ENCODE data around the gene TMEM192.
"Not testable (repeated sequence)": the region's sequence is repeated elsewhere in the genome, so short reads cannot be mapped to it uniquely, and the experiment has no call there.

TMEM192 gene

DNA sequence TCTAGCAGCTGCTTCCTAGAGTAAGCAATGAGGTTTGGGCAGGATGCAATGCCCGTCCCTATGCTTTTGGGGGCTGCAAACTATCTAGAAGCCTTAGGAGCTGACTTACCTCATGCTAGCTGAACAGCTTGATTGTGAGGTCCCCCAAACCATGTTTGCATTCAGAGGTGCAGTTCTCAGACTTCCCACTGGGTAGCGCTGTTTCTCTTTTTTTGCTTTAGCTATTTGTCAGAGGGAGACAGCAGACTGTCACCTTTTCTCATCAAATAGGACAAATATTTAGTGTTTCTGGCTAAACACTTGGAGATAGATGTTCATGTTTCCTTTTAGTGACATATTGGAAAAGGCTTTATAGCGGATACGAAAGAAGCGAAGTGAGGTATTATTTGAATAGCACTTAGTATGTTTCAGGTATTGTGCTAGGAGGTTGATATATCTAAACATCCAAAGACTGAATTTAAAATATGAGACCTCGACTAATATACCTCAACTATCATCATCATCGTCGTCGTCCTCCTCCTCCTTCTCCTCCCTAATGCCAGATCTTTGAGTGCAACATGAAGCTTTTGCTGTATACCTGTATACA, 18.7 kb upstream of the TMEM192 start:
- Histone ChIP-seq H3K4me3 (ENCODE audit: low read length) (no peak overlapping the region), H3K27me3 (replicated peaks; ENCODE audit: control insufficient read depth, insufficient read depth, low read length) (peaks cover 8% of the 10 kb centered on the region), H3K9me3 (ENCODE audit: control insufficient read depth, low read length) (no peaks in the 10 kb centered on the region), H3K36me3 (ENCODE audit: control insufficient read depth, insufficient read depth, low read length, severe bottlenecking) (no peaks in the 10 kb centered on the region), H3K4me1 (ENCODE audit: control insufficient read depth, insufficient read depth, low read length) (no peaks in the 10 kb centered on the region), H3K9ac (ENCODE audit: low read length) (no peak overlapping the region)
- DNase-seq (ENCODE audit: low read depth), result peak; percentile 85

DNA sequence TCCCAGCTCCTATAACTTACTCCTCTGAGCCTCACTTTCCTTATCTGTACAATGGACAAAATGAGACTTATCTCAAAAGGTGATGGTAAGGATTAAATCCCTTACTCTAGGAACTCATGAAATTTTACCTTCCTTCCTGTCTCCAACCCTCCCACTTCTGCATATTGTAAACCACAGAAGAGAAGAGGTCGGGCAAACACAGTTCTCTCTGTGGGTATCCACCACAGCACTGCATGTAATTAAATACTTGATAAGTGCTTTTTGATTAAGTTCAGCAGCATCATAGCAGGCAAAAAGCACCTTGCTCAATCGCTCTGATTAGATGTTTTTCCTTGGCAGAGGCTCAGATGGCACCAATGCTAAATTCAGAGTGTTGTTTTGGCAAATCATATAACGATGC, 17.3 kb upstream of the TMEM192 start:
- no peaks in the 10 kb centered on the region for H3K4me1 ChIP-seq (ENCODE audit: control insufficient read depth, insufficient read depth, low read length)
- H3K9me3 ChIP-seq (ENCODE audit: control insufficient read depth, low read length), result no peaks in the 10 kb centered on the region
- H3K27me3 ChIP-seq (replicated peaks; ENCODE audit: control insufficient read depth, insufficient read depth, low read length), result peaks cover 8% of the 10 kb centered on the region
- H3K4me3 ChIP-seq (ENCODE audit: low read length), result no peak overlapping the region
- H3K9ac ChIP-seq (ENCODE audit: low read length), result no peak overlapping the region
- H3K36me3 ChIP-seq (ENCODE audit: control insufficient read depth, insufficient read depth, low read length, severe bottlenecking), result no peaks in the 10 kb centered on the region
- DNase-seq (ENCODE audit: low read depth), result no peak

DNA sequence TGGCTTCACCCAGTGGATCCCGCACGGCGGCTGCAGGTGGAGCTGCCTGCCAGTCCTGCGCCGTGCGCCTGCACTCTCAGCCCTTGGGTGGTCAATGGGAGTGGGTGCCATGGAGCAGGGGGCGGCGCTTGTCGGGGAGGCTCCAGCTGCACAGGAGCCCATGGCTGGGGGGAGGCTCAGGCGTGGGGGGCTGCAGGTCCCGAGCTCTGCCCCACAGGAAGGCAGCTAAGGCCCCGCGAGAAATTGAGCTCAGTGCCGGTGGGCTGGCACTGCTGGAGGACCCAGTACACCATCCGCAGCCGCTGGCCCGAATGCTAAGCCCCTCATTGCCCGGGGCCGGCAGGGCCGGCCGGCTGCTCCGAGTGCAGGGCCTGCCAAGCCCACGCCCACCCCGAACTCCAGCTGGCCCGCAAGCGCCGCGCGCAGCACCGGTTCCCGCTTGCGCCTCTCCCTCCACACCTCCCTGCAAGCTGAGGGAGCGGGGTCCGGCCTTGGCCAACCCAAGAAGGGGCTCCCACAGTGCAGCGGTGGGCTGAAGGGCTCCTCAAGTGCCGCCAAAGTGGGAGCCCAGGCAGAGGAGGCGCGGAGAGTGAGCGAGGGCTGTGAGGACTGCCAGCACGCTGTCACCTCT, 13.3 kb upstream of the TMEM192 start:
- H3K9ac ChIP-seq (ENCODE audit: low read length); DNase-seq (ENCODE audit: low read depth): not testable (repeated sequence)

DNA sequence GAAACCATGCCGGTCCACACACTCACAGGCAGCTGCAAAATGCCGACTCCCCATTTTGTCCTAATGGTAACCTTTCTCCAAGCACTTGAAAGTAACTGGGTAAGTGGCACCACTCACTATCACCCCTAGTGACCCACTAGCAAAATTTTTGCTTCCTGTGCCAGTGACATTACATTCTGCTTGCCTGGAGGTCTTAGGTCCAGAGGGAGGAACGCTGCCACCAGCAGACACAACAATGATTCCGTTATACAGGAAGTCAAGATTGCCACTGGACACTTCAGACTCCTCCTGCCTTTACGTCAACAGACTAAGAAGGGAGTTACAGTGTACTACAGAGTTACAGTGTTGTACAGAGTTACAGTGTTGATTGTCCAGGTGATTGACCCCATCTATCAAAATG, 11.8 kb upstream of the TMEM192 start:
- H3K27me3 ChIP-seq (replicated peaks; ENCODE audit: control insufficient read depth, insufficient read depth, low read length), result peaks cover 8% of the 10 kb centered on the region
- no peaks in the 10 kb centered on the region for H3K9me3 ChIP-seq (ENCODE audit: control insufficient read depth, low read length)
- no peaks in the 10 kb centered on the region for H3K36me3 ChIP-seq (ENCODE audit: control insufficient read depth, insufficient read depth, low read length, severe bottlenecking)
- H3K9ac ChIP-seq (ENCODE audit: low read length), result no peak overlapping the region
- H3K4me3 ChIP-seq (ENCODE audit: low read length), result no peak overlapping the region
- no peaks in the 10 kb centered on the region for H3K4me1 ChIP-seq (ENCODE audit: control insufficient read depth, insufficient read depth, low read length)
- no peak for DNase-seq (ENCODE audit: low read depth)

More for the DNA sequence above, 13.3 kb upstream of the TMEM192 start:
- H3K4me3 ChIP-seq (ENCODE audit: low read length); H3K4me1 ChIP-seq (ENCODE audit: control insufficient read depth, insufficient read depth, low read length); H3K36me3 ChIP-seq (ENCODE audit: control insufficient read depth, insufficient read depth, low read length, severe bottlenecking); H3K9me3 ChIP-seq (ENCODE audit: control insufficient read depth, low read length); H3K27me3 ChIP-seq (replicated peaks; ENCODE audit: control insufficient read depth, insufficient read depth, low read length): not testable (repeated sequence)

DNA sequence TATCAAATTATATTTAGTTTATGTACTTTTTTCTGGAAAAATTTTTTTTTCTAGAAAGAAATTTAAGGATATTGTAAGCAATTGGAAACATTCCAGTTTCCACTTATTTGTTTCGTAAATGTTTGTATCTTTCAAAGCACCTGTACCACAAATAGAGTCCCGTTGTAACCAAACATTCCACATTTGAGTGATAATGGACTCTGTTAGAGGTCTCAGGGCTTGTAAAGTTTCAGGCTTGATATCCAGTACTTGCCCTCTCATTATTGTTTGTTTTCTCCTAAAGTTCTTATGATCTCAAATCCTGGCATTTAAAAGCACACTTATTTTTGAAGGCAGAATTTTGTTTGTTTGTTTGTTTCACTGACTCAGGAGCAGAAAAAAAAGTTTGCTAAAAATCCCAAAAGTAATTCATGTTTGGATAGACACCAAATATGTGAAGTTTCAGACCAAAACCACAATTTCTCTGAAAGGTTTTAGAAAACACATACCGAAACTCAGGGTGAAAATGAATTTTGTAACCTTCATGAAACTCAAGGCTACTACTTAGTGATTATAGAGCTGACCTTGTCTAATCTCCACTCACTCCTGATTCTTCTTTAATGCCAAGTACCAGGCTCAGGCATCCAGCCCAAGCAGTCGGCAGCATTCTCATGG, 5.7 kb upstream of the TMEM192 start:
- no peaks in the 10 kb centered on the region for H3K36me3 ChIP-seq (ENCODE audit: control insufficient read depth, insufficient read depth, low read length, severe bottlenecking)

DNA sequence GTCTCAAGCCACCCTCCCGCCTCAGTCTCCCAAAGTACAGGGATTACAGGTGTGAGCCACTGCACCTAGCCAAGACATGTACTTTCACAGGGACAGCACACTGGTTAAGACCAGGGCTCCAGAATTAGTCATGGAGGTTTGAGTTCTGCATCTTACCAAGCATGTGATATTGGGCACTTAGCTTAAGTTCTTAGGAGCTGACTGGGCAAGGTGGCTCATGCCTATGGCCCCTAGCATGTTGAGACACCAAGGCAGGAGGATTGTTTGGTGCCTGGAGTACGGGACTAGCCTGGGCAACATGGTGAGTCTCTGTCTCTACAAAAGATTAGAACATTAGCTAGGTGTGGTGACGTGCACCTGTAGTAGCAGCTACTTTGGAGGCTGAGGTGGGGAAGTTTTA, 2.6 kb upstream of the TMEM192 start:
- Histone ChIP-seq H3K27me3 (replicated peaks; ENCODE audit: control insufficient read depth, insufficient read depth, low read length) (no peaks in the 10 kb centered on the region), H3K9ac (ENCODE audit: low read length) (no peak overlapping the region), H3K9me3 (ENCODE audit: control insufficient read depth, low read length) (no peaks in the 10 kb centered on the region), H3K4me3 (ENCODE audit: low read length) (no peak overlapping the region), H3K4me1 (ENCODE audit: control insufficient read depth, insufficient read depth, low read length) (peaks cover 8% of the 10 kb centered on the region), H3K36me3 (ENCODE audit: control insufficient read depth, insufficient read depth, low read length, severe bottlenecking) (no peaks in the 10 kb centered on the region)
- no peak for DNase-seq (ENCODE audit: low read depth)

More for the DNA sequence above, 5.7 kb upstream of the TMEM192 start:
- H3K9ac ChIP-seq (ENCODE audit: low read length), result no peak overlapping the region
- H3K4me3 ChIP-seq (ENCODE audit: low read length), result no peak overlapping the region
- no peaks in the 10 kb centered on the region for H3K27me3 ChIP-seq (replicated peaks; ENCODE audit: control insufficient read depth, insufficient read depth, low read length)
- DNase-seq (ENCODE audit: low read depth), result peak; percentile 8
- H3K9me3 ChIP-seq (ENCODE audit: control insufficient read depth, low read length), result no peaks in the 10 kb centered on the region
- H3K4me1 ChIP-seq (ENCODE audit: control insufficient read depth, insufficient read depth, low read length), result peaks cover 4% of the 10 kb centered on the region

DNA sequence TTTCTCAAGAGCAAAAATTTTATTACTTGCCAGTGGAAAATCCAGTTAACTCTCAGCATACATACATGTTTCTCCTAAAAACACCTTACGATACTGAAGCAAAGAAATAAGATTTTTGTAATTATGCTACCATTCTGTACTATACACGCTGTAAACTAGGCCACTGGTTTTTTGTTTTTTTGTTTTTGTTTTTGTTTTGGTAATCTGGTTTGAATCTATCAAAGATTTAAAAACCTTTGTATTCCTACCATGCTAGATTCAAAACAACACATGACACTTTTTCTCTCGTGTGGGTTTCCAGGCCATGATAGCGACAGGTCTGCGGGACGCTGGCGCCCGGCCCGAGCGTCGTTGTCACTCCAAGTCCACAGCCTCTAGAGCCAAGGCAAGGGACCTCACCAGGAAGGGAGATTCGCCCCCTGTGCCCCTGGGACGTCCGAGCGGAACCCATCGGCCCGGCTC, 723 bp downstream of the TMEM192 start:
- Histone ChIP-seq H3K9ac (ENCODE audit: low read length) (peak overlapping the region; percentile 88), H3K27me3 (replicated peaks; ENCODE audit: control insufficient read depth, insufficient read depth, low read length) (no peaks in the 10 kb centered on the region), H3K9me3 (ENCODE audit: control insufficient read depth, low read length) (no peaks in the 10 kb centered on the region), H3K4me1 (ENCODE audit: control insufficient read depth, insufficient read depth, low read length) (peaks cover 8% of the 10 kb centered on the region), H3K36me3 (ENCODE audit: control insufficient read depth, insufficient read depth, low read length, severe bottlenecking) (no peaks in the 10 kb centered on the region), H3K4me3 (ENCODE audit: low read length) (peak overlapping the region; percentile 92)
- DNase-seq (ENCODE audit: low read depth), result peak; percentile 73

DNA sequence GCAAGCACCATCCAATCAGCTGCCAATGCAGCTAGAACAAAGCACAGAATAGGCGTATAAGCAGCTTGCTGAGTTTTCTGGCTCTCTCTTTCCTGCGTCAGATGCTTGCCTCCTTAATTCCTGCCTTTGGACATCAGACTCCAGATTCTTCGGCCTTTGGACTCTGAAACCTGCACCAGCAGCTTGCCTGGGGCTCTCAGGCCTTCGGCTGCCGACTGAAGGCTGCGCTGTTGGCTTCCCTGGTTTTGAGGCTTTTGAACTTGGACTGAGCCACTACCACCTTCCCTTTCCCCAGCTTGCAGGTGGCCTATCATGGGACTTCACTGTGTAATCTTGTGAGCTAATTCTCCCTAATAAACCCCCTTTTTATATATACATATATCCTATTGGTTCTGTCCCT, 6.1 kb downstream of the TMEM192 start:
- Histone ChIP-seq H3K4me1 (ENCODE audit: control insufficient read depth, insufficient read depth, low read length) (peaks cover 4% of the 10 kb centered on the region), H3K27me3 (replicated peaks; ENCODE audit: control insufficient read depth, insufficient read depth, low read length) (no peaks in the 10 kb centered on the region), H3K4me3 (ENCODE audit: low read length) (no peak overlapping the region)

DNA sequence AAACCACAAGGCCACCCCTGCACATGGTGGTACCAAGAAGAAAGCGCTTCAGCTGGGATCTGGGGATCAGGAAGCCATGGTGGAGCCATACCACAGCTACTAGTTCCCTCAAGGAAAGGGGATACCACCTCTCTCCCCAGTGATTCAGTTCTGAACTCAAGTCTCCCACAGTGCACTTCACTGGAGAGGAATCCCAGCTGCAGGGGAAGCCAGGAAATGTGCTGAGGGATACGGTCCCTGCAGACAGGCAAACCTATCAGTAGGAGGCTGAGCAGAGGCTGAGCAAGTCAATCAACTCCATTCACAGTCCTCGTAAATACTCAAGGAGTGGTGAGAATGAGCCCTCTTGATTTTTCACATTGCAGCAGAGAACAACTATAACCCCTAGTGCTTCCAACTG, 11.0 kb downstream of the TMEM192 start:
- Histone ChIP-seq H3K9me3 (ENCODE audit: control insufficient read depth, low read length) (no peaks in the 10 kb centered on the region), H3K4me3 (ENCODE audit: low read length) (no peak overlapping the region), H3K27me3 (replicated peaks; ENCODE audit: control insufficient read depth, insufficient read depth, low read length) (no peaks in the 10 kb centered on the region), H3K4me1 (ENCODE audit: control insufficient read depth, insufficient read depth, low read length) (peaks cover 4% of the 10 kb centered on the region), H3K36me3 (ENCODE audit: control insufficient read depth, insufficient read depth, low read length, severe bottlenecking) (peaks cover 23% of the 10 kb centered on the region), H3K9ac (ENCODE audit: low read length) (no peak overlapping the region)
- DNase-seq (ENCODE audit: low read depth), result no peak

More for the DNA sequence above, 6.1 kb downstream of the TMEM192 start:
- H3K36me3 ChIP-seq (ENCODE audit: control insufficient read depth, insufficient read depth, low read length, severe bottlenecking), result peaks cover 13% of the 10 kb centered on the region
- H3K9me3 ChIP-seq (ENCODE audit: control insufficient read depth, low read length), result no peaks in the 10 kb centered on the region
- no peak overlapping the region for H3K9ac ChIP-seq (ENCODE audit: low read length)
- DNase-seq (ENCODE audit: low read depth), result no peak

DNA sequence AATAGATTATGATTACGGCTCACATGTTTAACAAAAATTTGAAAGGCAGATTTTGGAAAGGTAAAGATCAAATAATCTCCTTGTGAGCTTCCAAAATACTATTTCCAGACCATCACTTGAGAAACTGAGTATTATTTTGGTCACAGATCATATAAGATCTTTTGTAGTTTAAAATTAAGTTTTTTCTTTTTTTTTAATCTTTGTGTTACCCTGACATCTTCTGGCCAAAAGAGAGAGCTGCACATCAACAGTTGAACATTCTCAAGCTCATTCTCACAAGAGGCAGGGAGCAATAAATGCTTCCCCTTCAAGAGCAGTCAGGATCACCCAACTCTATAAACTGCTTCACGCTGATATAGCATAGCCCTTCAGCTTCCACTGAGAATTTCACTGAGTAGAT, 15.9 kb downstream of the TMEM192 start:
- Histone ChIP-seq H3K4me1 (ENCODE audit: control insufficient read depth, insufficient read depth, low read length) (no peaks in the 10 kb centered on the region), H3K27me3 (replicated peaks; ENCODE audit: control insufficient read depth, insufficient read depth, low read length) (no peaks in the 10 kb centered on the region), H3K4me3 (ENCODE audit: low read length) (no peak overlapping the region), H3K9me3 (ENCODE audit: control insufficient read depth, low read length) (no peaks in the 10 kb centered on the region), H3K36me3 (ENCODE audit: control insufficient read depth, insufficient read depth, low read length, severe bottlenecking) (peaks cover 13% of the 10 kb centered on the region), H3K9ac (ENCODE audit: low read length) (no peak overlapping the region)
- DNase-seq (ENCODE audit: low read depth), result peak; percentile 59

DNA sequence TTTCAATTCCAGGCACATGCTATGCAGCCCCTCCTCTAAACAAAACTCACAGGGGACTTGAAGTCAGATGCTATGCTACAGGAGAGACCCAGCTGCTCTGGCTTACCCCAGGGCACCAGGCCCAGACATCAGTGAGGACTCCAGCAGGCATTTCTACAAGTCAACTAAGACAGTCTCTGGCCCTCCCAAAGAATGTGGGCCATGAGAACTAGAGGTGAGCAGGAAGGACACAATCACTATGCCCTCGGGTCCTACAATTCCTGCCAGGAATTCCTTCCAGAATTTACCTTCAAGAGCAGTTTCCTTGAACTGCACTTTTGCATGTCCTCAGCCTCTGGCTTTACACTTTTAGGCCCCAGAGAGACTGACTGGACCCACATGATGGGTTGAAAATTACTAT, 17.4 kb downstream of the TMEM192 start:
- Histone ChIP-seq H3K9me3 (ENCODE audit: control insufficient read depth, low read length) (no peaks in the 10 kb centered on the region), H3K4me3 (ENCODE audit: low read length) (no peak overlapping the region), H3K4me1 (ENCODE audit: control insufficient read depth, insufficient read depth, low read length) (no peaks in the 10 kb centered on the region), H3K27me3 (replicated peaks; ENCODE audit: control insufficient read depth, insufficient read depth, low read length) (no peaks in the 10 kb centered on the region), H3K36me3 (ENCODE audit: control insufficient read depth, insufficient read depth, low read length, severe bottlenecking) (peaks cover 6% of the 10 kb centered on the region), H3K9ac (ENCODE audit: low read length) (no peak overlapping the region)
- DNase-seq (ENCODE audit: low read depth), result no peak

Data from adipocyte (in vitro differentiated cells).